HCT116 (cell line): ENCODE measurements around the gene WDR19. TPM values are rescaled to one million over a fixed set of nuclear protein-coding genes. Genes with fewer than 3 reads are reported as not detected.

Source experiments
- ATAC-seq: fragments of 200-7000 bp; cut with Tn5 transposase; 2 replicates; pipeline ENCODE4 v1.9.1; 2020; ENCODE audit warnings: mild to moderate bottlenecking, moderate library complexity
- BruUV-seq: library from RNA; stranded (reverse); fragments of 400-500 nt; replicated peaks from 2 replicates; lab custom pipeline; 2021; lab: Mats Ljungman, UMichigan
- CTCF ChIA-PET: fragments of 300-600 bp; sonication (Branson Sonifier 250); formaldehyde crosslinking; loops from one replicate; lab custom pipeline; 2021; ENCODE audit warnings: antibody characterized with exemption; lab: Charles Lee
- POLR2A ChIA-PET: fragments of 300-600, 350-600 bp; sonication (Branson Sonifier 250); formaldehyde crosslinking; loops from one replicate; lab custom pipeline; 2021; ENCODE audit warnings: antibody characterized with exemption; lab: Charles Lee
- RAD21 ChIA-PET, 2 experiments: fragments of 300-600 bp; sonication (Branson Sonifier 250); formaldehyde crosslinking; loops; one replicate each; lab custom pipeline; 2023; ENCODE audit warnings: low total read pairs in 2 of 2; ENCODE audit not compliant: uncharacterized antibody in 2 of 2, unreplicated experiment in 2 of 2, low non-redundant PET in 1 of 2; lab: Charles Lee
- DNase-seq: peaks from one replicate; pipeline ENCODE4 v3.0.0-alpha.2; 2010; ENCODE audit warnings: low read depth, low spot score
- H2AFZ ChIP-seq: fragments of 200-600 bp; shearing (Covaris generic), sonication (generic); 2 replicates; pipeline ENCODE4 v1.6.1; 2017; ENCODE audit warnings: low read depth, mixed run types, mixed read lengths, antibody characterized with exemption, low read length; ENCODE audit not compliant: poor library complexity, severe bottlenecking
- H3K27ac ChIP-seq: 2 replicates; pipeline ENCODE4 v1.5.1; 2012; ENCODE audit warnings: low read depth, low read length
- H3K27me3 ChIP-seq: fragments of 200-600 bp; sonication (generic); 2 replicates; pipeline ENCODE4 v1.6.1; 2016; ENCODE audit warnings: mixed run types, low read length, mixed read lengths; ENCODE audit not compliant: insufficient read depth
- H3K36me3 ChIP-seq, 2 experiments: fragments of 200-500 bp in 1 of 2; fragments of 200-600 bp in 1 of 2; sonication (Bioruptor generic) in 1 of 2; sonication (generic) in 1 of 2; 2 replicates each; pipeline versions ENCODE4 v1.5.1 to v1.6.1; 2014 to 2016; ENCODE audit warnings: low read length in 2 of 2, inconsistent platforms in 1 of 2, mixed read lengths in 1 of 2, mixed run types in 1 of 2; ENCODE audit not compliant: insufficient read depth in 2 of 2, control insufficient read depth in 1 of 2
- H3K4me1 ChIP-seq, 2 experiments: fragments of 200-600 bp in 1 of 2; sonication (generic) in 1 of 2; 2 replicates each; pipeline versions ENCODE4 v1.5.1 to v1.6.1; 2012 to 2017; ENCODE audit warnings: low read length in 2 of 2, inconsistent platforms in 1 of 2, mild to moderate bottlenecking in 1 of 2, mixed read lengths in 1 of 2, mixed run types in 1 of 2, moderate library complexity in 1 of 2; ENCODE audit not compliant: insufficient read depth in 2 of 2, control insufficient read depth in 1 of 2
- H3K4me2 ChIP-seq: fragments of 200-600 bp; sonication (generic); 2 replicates; pipeline ENCODE4 v1.6.1; 2017; ENCODE audit warnings: mixed run types, low read length, mixed read lengths
- H3K4me3 ChIP-seq, 2 experiments: fragments of 200-600 bp in 1 of 2; sonication (generic) in 1 of 2; replicated peaks in 1 of 2; 2 replicates each; pipeline ENCODE4 v1.5.1; 2011 to 2016; ENCODE audit warnings: low read length in 2 of 2, control low read depth in 1 of 2, low read depth in 1 of 2, mild to moderate bottlenecking in 1 of 2, mixed read lengths in 1 of 2, mixed run types in 1 of 2
- H3K79me2 ChIP-seq: fragments of 200-600 bp; sonication (generic); 2 replicates; pipeline ENCODE4 v1.6.1; 2017; ENCODE audit warnings: mild to moderate bottlenecking, mixed run types, low read length, moderate library complexity, mixed read lengths; ENCODE audit not compliant: insufficient read depth
- H3K9ac ChIP-seq: fragments of 200-600 bp; sonication (generic); 2 replicates; pipeline ENCODE4 v1.6.1; 2016; ENCODE audit warnings: low read length, mixed read lengths
- H3K9me2 ChIP-seq: fragments of 200-600 bp; sonication (generic), shearing (Covaris generic); 2 replicates; pipeline ENCODE4 v1.6.1; 2017; ENCODE audit warnings: mixed run types, mild to moderate bottlenecking, moderate library complexity; ENCODE audit not compliant: insufficient read depth
- H3K9me3 ChIP-seq, 2 experiments: fragments of 200-500 bp in 1 of 2; fragments of 200-600 bp in 1 of 2; sonication (Bioruptor generic) in 1 of 2; sonication (generic) in 1 of 2; 2 replicates each; pipeline ENCODE4 v1.6.1; 2014 to 2017; ENCODE audit warnings: low read length in 2 of 2, mixed read lengths in 2 of 2, inconsistent platforms in 1 of 2, low read depth in 1 of 2, mild to moderate bottlenecking in 1 of 2, mixed run types in 1 of 2, moderate library complexity in 1 of 2; ENCODE audit not compliant: control insufficient read depth in 1 of 2, insufficient read depth in 1 of 2
- H4K20me1 ChIP-seq: fragments of 200-600 bp; sonication (generic), shearing (Covaris generic); 2 replicates; pipeline ENCODE4 v1.6.1; 2017; ENCODE audit warnings: mixed run types, mild to moderate bottlenecking, moderate library complexity; ENCODE audit not compliant: insufficient read depth
- CBX3 ChIP-seq: IDR thresholded peaks from 2 replicates; pipeline ENCODE4 v1.6.1; 2012; ENCODE audit warnings: low read depth
- CEBPB ChIP-seq: IDR thresholded peaks from 2 replicates; pipeline ENCODE4 v1.6.1; 2012; ENCODE audit warnings: low read depth
- EGR1 ChIP-seq: IDR thresholded peaks from 2 replicates; pipeline ENCODE4 v1.6.1; 2012; ENCODE audit warnings: low read depth
- ELF1 ChIP-seq: IDR thresholded peaks from 2 replicates; pipeline ENCODE4 v1.6.1; 2012; ENCODE audit warnings: low read depth, borderline replicate concordance
- FOSL1 ChIP-seq: IDR thresholded peaks from 2 replicates; pipeline ENCODE4 v1.6.1; 2012; ENCODE audit warnings: low read depth
- JUND ChIP-seq: IDR thresholded peaks from 2 replicates; pipeline ENCODE4 v1.6.1; 2012
- POLR2A ChIP-seq: IDR thresholded peaks from 2 replicates; pipeline ENCODE4 v1.7.0; 2011; ENCODE audit warnings: borderline replicate concordance; ENCODE audit not compliant: insufficient read depth, insufficient read length; ENCODE audit errors: extremely low read depth
- POLR2AphosphoS5 ChIP-seq: IDR thresholded peaks from 2 replicates; pipeline ENCODE4 v1.6.1; 2011; ENCODE audit warnings: mild to moderate bottlenecking, low read depth, low read length, moderate library complexity
- RAD21 ChIP-seq: IDR thresholded peaks from 2 replicates; pipeline ENCODE4 v1.6.1; 2012; ENCODE audit warnings: low read depth, mild to moderate bottlenecking
- SIN3A ChIP-seq: IDR thresholded peaks from 2 replicates; pipeline ENCODE4 v1.6.1; 2012; ENCODE audit warnings: low read depth
- SP1 ChIP-seq: IDR thresholded peaks from 2 replicates; pipeline ENCODE4 v1.6.1; 2012; ENCODE audit warnings: low read depth
- SRF ChIP-seq: IDR thresholded peaks from 2 replicates; pipeline ENCODE4 v1.6.1; 2012; ENCODE audit warnings: low read depth
- TCF7L2 ChIP-seq: IDR thresholded peaks from 2 replicates; pipeline ENCODE4 v1.7.0; 2011; ENCODE audit warnings: borderline replicate concordance, inconsistent platforms; ENCODE audit not compliant: insufficient read depth, insufficient read length; ENCODE audit errors: extremely low read depth
- YY1 ChIP-seq: IDR thresholded peaks from 2 replicates; pipeline ENCODE4 v1.6.1; 2011; ENCODE audit warnings: low read length, low read depth, moderate library complexity, mild to moderate bottlenecking; ENCODE audit not compliant: insufficient replicate concordance; ENCODE audit errors: extremely low read depth
- ZFX ChIP-seq: fragments of 450-650 bp; IDR thresholded peaks from 2 replicates; pipeline ENCODE4 v1.6.1; 2017
- ZNF274 ChIP-seq: fragments of 200-500 bp; sonication (Bioruptor generic); IDR thresholded peaks from 2 replicates; pipeline ENCODE4 v1.6.1; 2014; ENCODE audit warnings: mild to moderate bottlenecking, low read depth, low read length, inconsistent platforms
- intact Hi-C: fragments of 100-400 bp; cut with micrococcal nuclease; formaldehyde crosslinking; loops from 2 replicates; pipeline ENCODE4 v1.10.0; 2022
- total RNA-seq: library from RNA; stranded (reverse); gene quantifications from one replicate; pipeline ENCODE4 v1.2.1, GENCODE V29; 2021; ENCODE audit not compliant: unreplicated experiment
- TF ChIP-seq, protein P1 (sequence below): IDR thresholded peaks from 2 replicates; pipeline ENCODE4 v1.6.1; 2012; ENCODE audit warnings: low read depth
- TF ChIP-seq, protein P2 (sequence below): IDR thresholded peaks from 2 replicates; pipeline ENCODE4 v1.6.1; 2012
- TF ChIP-seq, protein P3 (sequence below), 3 experiments: fragments of 200-600 bp in 1 of 3; sonication (generic) in 1 of 3; IDR thresholded peaks in 2 of 3; conservative IDR thresholded peaks in 1 of 3; 2 replicates each; pipeline ENCODE4 v1.5.1; 2012 to 2017; ENCODE audit warnings: low read depth in 2 of 3, low read length in 2 of 3, antibody characterized with exemption in 1 of 3, borderline replicate concordance in 1 of 3, control low read depth in 1 of 3, mild to moderate bottlenecking in 1 of 3, mixed read lengths in 1 of 3, mixed run types in 1 of 3, moderate library complexity in 1 of 3; ENCODE audit not compliant: insufficient read depth in 1 of 3
- TF ChIP-seq, protein P4 (sequence below): IDR thresholded peaks from 2 replicates; pipeline ENCODE4 v1.6.1; 2011; ENCODE audit warnings: mild to moderate bottlenecking, low read length, moderate library complexity; ENCODE audit not compliant: insufficient replicate concordance; ENCODE audit errors: extremely low read depth

WDR19 gene
- total RNA-seq, 1 experiment from 2014 or later = 18.8 TPM

DNA sequence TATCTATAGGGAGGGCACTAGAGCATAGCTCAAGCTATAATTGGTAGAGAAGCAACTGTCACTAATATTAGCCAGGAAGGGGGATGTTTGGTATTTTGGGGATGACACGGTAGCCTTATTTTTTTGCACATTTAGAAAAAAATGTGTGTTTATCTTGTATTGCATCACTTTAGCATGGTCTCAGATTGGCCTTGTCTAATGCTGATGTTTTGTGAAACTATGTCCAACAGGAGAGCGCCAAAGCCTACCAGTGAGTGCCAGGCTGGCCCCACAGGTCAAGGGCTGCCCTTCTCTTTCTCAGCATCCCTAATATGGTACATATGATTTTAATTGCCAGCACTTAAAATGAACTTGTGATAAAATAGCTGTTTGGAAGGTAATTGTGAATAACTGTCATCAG is 24.8 kb upstream of the WDR19 start:
- CTCF ChIA-PET = no interaction called here
- POLR2A ChIA-PET = no interaction called here
- Histone ChIP-seq H3K36me3 (no peaks in the 10 kb centered on the region), H3K4me2 (no peak overlapping the region), H3K9ac (no peak overlapping the region), H2AFZ (no peak overlapping the region), H3K9me2 (no peaks in the 10 kb centered on the region), H3K27me3 (no peaks in the 10 kb centered on the region), H4K20me1 (no peaks in the 10 kb centered on the region), H3K4me1 (no peaks in the 10 kb centered on the region), H3K4me3 (no peak overlapping the region), H3K79me2 (no peaks in the 10 kb centered on the region), H3K27ac (no peak overlapping the region), H3K9me3 (no peaks in the 10 kb centered on the region)
- no peak for ATAC-seq
- RAD21 ChIA-PET = no interaction called here
- TF ChIP-seq ZNF274 = no peak
- TF ChIP-seq POLR2AphosphoS5 = no peak
- TF ChIP-seq EGR1 = no peak
- no peak for TF ChIP-seq ELF1
- no peak for TF ChIP-seq JUND
- no peak for TF ChIP-seq POLR2A
- no peak for TF ChIP-seq SP1
- no peak for TF ChIP-seq CBX3
- no peak for TF ChIP-seq TCF7L2
- no peak for TF ChIP-seq CEBPB
- TF ChIP-seq SRF = no peak
- no peak for TF ChIP-seq RAD21
- no peak for TF ChIP-seq YY1
- TF ChIP-seq, protein P1, sequence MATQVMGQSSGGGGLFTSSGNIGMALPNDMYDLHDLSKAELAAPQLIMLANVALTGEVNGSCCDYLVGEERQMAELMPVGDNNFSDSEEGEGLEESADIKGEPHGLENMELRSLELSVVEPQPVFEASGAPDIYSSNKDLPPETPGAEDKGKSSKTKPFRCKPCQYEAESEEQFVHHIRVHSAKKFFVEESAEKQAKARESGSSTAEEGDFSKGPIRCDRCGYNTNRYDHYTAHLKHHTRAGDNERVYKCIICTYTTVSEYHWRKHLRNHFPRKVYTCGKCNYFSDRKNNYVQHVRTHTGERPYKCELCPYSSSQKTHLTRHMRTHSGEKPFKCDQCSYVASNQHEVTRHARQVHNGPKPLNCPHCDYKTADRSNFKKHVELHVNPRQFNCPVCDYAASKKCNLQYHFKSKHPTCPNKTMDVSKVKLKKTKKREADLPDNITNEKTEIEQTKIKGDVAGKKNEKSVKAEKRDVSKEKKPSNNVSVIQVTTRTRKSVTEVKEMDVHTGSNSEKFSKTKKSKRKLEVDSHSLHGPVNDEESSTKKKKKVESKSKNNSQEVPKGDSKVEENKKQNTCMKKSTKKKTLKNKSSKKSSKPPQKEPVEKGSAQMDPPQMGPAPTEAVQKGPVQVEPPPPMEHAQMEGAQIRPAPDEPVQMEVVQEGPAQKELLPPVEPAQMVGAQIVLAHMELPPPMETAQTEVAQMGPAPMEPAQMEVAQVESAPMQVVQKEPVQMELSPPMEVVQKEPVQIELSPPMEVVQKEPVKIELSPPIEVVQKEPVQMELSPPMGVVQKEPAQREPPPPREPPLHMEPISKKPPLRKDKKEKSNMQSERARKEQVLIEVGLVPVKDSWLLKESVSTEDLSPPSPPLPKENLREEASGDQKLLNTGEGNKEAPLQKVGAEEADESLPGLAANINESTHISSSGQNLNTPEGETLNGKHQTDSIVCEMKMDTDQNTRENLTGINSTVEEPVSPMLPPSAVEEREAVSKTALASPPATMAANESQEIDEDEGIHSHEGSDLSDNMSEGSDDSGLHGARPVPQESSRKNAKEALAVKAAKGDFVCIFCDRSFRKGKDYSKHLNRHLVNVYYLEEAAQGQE = no peak
- no peak for TF ChIP-seq ZFX
- TF ChIP-seq SIN3A = no peak
- TF ChIP-seq, protein P2, sequence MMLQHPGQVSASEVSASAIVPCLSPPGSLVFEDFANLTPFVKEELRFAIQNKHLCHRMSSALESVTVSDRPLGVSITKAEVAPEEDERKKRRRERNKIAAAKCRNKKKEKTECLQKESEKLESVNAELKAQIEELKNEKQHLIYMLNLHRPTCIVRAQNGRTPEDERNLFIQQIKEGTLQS = no peak
- no peak for TF ChIP-seq FOSL1
- TF ChIP-seq, protein P3, sequence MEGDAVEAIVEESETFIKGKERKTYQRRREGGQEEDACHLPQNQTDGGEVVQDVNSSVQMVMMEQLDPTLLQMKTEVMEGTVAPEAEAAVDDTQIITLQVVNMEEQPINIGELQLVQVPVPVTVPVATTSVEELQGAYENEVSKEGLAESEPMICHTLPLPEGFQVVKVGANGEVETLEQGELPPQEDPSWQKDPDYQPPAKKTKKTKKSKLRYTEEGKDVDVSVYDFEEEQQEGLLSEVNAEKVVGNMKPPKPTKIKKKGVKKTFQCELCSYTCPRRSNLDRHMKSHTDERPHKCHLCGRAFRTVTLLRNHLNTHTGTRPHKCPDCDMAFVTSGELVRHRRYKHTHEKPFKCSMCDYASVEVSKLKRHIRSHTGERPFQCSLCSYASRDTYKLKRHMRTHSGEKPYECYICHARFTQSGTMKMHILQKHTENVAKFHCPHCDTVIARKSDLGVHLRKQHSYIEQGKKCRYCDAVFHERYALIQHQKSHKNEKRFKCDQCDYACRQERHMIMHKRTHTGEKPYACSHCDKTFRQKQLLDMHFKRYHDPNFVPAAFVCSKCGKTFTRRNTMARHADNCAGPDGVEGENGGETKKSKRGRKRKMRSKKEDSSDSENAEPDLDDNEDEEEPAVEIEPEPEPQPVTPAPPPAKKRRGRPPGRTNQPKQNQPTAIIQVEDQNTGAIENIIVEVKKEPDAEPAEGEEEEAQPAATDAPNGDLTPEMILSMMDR (IDR thresholded peaks at IDR 0.05 in 2 of 3, conservative IDR thresholded peaks at IDR 0.05 in 1 of 3; ENCODE audit: borderline replicate concordance in 1 of 3, insufficient read depth in 1 of 3, low read depth in 2 of 3, low read length in 2 of 3) = no peak
- TF ChIP-seq, protein P4, sequence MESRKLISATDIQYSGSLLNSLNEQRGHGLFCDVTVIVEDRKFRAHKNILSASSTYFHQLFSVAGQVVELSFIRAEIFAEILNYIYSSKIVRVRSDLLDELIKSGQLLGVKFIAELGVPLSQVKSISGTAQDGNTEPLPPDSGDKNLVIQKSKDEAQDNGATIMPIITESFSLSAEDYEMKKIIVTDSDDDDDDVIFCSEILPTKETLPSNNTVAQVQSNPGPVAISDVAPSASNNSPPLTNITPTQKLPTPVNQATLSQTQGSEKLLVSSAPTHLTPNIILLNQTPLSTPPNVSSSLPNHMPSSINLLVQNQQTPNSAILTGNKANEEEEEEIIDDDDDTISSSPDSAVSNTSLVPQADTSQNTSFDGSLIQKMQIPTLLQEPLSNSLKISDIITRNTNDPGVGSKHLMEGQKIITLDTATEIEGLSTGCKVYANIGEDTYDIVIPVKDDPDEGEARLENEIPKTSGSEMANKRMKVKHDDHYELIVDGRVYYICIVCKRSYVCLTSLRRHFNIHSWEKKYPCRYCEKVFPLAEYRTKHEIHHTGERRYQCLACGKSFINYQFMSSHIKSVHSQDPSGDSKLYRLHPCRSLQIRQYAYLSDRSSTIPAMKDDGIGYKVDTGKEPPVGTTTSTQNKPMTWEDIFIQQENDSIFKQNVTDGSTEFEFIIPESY = no peak
- intact Hi-C loops = no loop called here
- DNase-seq = no peak
- BruUV-seq = no TSS peak
